ENCODE results near the gene PLCB2.

The PLCB2 gene

DNA sequence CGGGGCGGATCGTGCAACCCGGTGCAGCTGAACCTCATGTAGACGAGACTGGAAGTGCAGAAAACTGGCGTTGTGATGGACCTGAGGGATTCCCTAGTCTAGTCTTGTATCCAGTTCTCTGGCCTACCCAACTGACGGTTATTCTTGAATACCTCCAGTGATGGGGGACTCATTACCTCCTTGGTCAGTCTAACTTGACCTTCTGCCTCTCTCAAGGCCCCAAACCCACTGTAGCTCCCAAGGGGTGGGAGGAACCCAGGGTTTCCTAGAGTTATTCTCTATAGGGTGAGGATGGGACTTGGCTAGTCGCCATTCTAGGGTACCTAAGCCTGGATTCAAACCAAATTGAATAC, 57.5 kb downstream of the PLCB2 start:
- H3K4me3 ChIP-seq (ENCODE audit: low read depth, low read length): no peak overlapping the region
- TF ChIP-seq, protein P1, sequence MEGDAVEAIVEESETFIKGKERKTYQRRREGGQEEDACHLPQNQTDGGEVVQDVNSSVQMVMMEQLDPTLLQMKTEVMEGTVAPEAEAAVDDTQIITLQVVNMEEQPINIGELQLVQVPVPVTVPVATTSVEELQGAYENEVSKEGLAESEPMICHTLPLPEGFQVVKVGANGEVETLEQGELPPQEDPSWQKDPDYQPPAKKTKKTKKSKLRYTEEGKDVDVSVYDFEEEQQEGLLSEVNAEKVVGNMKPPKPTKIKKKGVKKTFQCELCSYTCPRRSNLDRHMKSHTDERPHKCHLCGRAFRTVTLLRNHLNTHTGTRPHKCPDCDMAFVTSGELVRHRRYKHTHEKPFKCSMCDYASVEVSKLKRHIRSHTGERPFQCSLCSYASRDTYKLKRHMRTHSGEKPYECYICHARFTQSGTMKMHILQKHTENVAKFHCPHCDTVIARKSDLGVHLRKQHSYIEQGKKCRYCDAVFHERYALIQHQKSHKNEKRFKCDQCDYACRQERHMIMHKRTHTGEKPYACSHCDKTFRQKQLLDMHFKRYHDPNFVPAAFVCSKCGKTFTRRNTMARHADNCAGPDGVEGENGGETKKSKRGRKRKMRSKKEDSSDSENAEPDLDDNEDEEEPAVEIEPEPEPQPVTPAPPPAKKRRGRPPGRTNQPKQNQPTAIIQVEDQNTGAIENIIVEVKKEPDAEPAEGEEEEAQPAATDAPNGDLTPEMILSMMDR (IDR thresholded peaks at IDR 0.05; ENCODE audit: low read depth, low read length): no peak
- TF ChIP-seq POLR2A (IDR thresholded peaks at IDR 0.05; ENCODE audit: extremely low read depth, insufficient read length) (no peak), MYC (IDR thresholded peaks at IDR 0.05; ENCODE audit: low read depth, low read length) (no peak)
- TF ChIP-seq, protein P2, sequence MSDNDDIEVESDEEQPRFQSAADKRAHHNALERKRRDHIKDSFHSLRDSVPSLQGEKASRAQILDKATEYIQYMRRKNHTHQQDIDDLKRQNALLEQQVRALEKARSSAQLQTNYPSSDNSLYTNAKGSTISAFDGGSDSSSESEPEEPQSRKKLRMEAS (IDR thresholded peaks at IDR 0.05; ENCODE audit: low read depth, low read length): no peak

DNA sequence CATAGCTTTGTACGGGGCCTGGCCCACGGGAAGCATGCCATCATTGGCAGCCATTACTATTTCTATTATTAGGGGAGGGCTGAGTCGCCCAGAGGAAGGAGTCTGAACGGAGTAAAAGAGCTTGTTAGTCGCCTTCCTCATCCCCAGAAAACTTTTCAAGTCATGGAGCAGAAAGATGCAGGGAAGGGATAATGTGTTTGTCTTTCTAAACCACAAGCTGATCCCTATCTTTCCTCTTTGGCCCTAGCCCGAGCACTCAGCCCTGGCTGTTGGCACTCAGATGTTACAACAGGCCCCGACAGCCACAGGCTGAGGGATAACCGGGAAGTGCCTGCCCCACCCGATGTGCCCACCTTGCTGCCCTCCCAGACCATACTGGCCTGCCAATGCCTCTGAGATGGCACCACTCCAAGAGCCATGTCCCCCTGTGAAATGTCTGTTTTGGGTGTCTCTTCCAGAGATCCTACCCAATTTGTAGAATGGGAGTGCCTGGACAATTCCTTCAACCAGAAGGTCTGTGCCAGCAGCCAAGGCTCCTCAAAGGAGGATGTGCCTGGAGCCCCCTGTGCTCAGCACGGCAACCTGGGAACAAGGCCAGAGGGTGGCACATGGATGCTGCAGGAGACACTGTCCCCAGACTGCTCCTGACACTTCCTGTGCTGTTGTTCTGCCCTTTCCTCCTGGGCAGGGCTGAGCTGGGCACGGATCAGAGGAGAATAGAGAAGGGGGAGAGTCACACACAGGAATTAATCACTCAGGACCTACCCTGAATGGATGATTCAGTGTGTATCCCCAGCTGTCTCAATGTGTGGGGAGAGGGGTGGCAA, 58.0 kb downstream of the PLCB2 start:
- no peak overlapping the region for H3K4me3 ChIP-seq (ENCODE audit: low read depth, low read length)
- TF ChIP-seq MYC (IDR thresholded peaks at IDR 0.05; ENCODE audit: low read depth, low read length) (no peak), POLR2A (IDR thresholded peaks at IDR 0.05; ENCODE audit: extremely low read depth, insufficient read length) (no peak)
- TF ChIP-seq, protein P2 (IDR thresholded peaks at IDR 0.05; ENCODE audit: low read depth, low read length): no peak
- TF ChIP-seq, protein P1 (IDR thresholded peaks at IDR 0.05; ENCODE audit: low read depth, low read length): no peak
- DNase-seq (ENCODE audit: low read depth): no peak

More for the DNA sequence above, 57.5 kb downstream of the PLCB2 start:
- no peak for DNase-seq (ENCODE audit: low read depth)

DNA sequence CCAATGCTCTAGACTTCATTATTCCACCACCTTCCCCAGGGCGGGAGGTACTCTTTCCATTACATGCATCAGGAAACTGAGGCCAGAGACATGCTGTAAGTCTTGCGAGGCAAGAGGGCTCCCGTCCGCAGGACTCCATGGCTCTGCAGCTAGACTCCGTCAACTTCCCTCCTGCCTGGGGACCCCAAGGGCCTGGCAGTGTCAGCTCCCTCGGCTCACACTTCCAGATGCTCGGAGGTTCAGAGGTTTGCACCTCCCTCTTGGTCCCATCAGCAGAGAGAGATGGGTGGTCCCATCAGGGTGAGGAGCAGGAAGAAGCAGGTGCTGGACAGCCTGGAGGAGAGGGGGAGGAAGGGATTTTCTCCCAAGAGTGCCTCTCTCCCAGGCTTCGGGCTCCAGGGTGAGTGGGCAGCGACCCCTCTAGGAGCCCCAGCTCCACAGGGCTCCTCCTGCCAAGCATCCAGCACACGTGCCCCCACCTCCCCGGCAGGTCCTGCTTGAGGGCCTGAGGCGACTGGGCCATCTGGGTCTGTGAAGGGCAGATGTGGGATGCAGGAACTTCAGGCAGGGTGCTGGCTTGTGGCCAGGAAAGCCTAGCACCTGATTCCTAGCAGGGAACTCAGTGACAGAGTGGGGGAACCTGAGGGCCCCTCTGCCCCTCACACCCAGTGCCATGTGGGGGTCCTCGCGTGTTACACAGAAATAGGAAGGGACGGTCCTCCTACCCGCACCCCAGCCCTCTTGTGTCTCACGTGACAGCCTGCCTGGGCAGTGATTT, 59.5 kb downstream of the PLCB2 start:
- DNase-seq (ENCODE audit: low read depth): no peak
- no peak for TF ChIP-seq MYC (IDR thresholded peaks at IDR 0.05; ENCODE audit: low read depth, low read length)
- TF ChIP-seq, protein P2 (IDR thresholded peaks at IDR 0.05; ENCODE audit: low read depth, low read length): no peak
- TF ChIP-seq POLR2A (IDR thresholded peaks at IDR 0.05; ENCODE audit: extremely low read depth, insufficient read length): no peak
- TF ChIP-seq, protein P1 (IDR thresholded peaks at IDR 0.05; ENCODE audit: low read depth, low read length): no peak
- no peak overlapping the region for H3K4me3 ChIP-seq (ENCODE audit: low read depth, low read length)

DNA sequence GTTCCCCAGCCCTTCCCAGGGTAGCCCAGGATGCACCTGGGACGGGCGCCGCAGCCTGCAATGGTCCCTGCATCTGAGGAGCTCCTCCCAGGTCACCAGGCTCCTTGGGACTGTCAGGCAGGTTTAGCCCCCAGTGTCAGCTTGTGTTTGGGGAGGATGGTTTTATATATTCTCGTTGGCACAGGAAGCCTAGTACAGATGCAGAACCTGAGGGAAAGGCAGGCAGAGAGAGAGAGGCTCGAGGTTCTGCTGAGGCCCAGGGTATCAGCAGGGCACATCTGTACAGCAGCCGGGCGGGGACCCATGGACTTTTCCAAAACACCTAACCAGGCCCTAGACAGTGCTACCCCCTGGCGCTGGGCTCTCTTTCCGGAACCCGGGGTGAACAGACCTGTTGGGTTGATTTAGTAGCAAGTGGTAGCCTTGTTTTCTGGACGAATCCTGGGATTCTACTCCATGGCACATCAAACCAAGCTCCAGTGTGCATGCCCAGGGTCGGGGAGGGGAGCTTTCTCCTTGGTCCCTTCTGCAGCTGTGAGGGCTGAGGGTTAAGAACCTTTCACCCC, 60.2 kb downstream of the PLCB2 start:
- TF ChIP-seq, protein P2 (IDR thresholded peaks at IDR 0.05; ENCODE audit: low read depth, low read length): no peak
- TF ChIP-seq MYC (IDR thresholded peaks at IDR 0.05; ENCODE audit: low read depth, low read length): no peak
- TF ChIP-seq POLR2A (IDR thresholded peaks at IDR 0.05; ENCODE audit: extremely low read depth, insufficient read length): no peak
- TF ChIP-seq, protein P1 (IDR thresholded peaks at IDR 0.05; ENCODE audit: low read depth, low read length): no peak
- DNase-seq (ENCODE audit: low read depth): no peak
- H3K4me3 ChIP-seq (ENCODE audit: low read depth, low read length): no peak overlapping the region

DNA sequence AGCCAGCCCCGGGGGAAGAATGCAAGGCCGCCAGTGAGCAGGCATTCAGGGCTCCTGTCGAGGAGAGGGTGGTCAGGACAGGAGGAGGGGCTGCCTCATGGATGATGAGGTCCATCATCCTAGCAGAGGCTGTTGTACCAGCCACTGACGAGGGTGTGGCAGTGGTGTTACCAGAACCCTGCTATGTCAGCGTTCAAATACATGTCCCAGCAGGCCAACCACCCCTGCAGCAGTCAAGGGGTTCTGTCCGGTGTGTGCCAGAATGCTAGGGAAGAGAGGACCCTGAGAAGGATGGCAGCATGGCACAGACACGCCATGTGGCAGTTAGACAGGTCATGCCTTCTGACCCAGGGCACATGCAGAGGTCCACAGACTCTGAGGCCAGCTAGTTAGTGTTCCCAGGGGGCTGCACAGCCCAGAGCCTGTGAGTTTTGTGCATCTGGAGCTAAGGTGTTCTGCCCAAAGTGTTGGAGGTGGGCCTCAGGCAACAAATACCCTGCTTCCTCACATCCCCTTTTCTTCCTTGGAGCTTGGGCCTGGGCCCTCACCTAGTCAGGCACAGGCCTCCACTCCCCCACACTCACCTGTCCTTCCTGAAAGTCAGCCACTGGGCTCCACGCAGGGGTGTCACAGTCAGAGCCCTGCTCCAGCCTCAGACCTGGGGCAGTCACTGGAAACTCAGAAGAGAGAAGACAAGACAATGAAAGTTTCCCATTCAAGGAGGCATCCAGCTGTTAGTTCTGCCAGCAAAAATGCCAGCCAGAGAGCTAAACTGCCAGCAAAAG, 61.0 kb downstream of the PLCB2 start:
- no peak for DNase-seq (ENCODE audit: low read depth)
- TF ChIP-seq, protein P2 (IDR thresholded peaks at IDR 0.05; ENCODE audit: low read depth, low read length): no peak
- no peak overlapping the region for H3K4me3 ChIP-seq (ENCODE audit: low read depth, low read length)
